Lower leg skin (tissue), 4 donors: ENCODE measurements around the gene ANKH. TPM values are rescaled to one million over a fixed set of nuclear protein-coding genes. Genes with fewer than 3 reads are reported as not detected.

Experiments
- DNase-seq, 2 donors: peaks; one replicate each; pipeline ENCODE4 v3.0.0-alpha.2; 2019; ENCODE audit warnings: low spot score in 2 of 2
- H3K4me3 ChIP-seq: fragments of 200-600 bp; sonication (generic); 2 replicates; pipeline ENCODE4 v1.5.1; 2017; ENCODE audit warnings: mild to moderate bottlenecking, low read depth; ENCODE audit not compliant: poor library complexity, severe bottlenecking
- CTCF ChIP-seq, 3 donors: fragments of 450-650 bp; IDR thresholded peaks; one replicate each; pipeline ENCODE4 v1.5.1; 2016; ENCODE audit warnings: antibody characterized with exemption in 3 of 3, mild to moderate bottlenecking in 3 of 3, moderate library complexity in 2 of 3
- POLR2A ChIP-seq, 2 donors: fragments of 450-650 bp; IDR thresholded peaks; one replicate each; pipeline ENCODE4 v1.6.1; 2016 to 2017; ENCODE audit warnings: antibody characterized with exemption in 2 of 2, mild to moderate bottlenecking in 1 of 2, moderate library complexity in 1 of 2
- WGBS, 2 donors: methylation state at CpG; one replicate each; pipeline ENCODE4 v1.1.5; 2018; 5-methylcytosine and 5-hydroxymethylcytosine counted together
- intact Hi-C: fragments of 100-400 bp; cut with DNase I; formaldehyde crosslinking; loops from one replicate; pipeline ENCODE4 v1.15.0; 2023; ENCODE audit warnings: low total_unique reads
- total RNA-seq, 4 donors: library from RNA; depleted of rRNA; stranded (reverse); fragments of >200 nt; gene quantifications; one replicate each; pipeline ENCODE4 v1.1.0, GENCODE V29; 2016

Gene ANKH
- total RNA-seq, 4 donors from 2014 or later: 44.0 to 84.8 (median 67.9) TPM

- no peak for DNase-seq
- TF ChIP-seq POLR2A (IDR thresholded peaks at IDR 0.05) (no peak), CTCF (IDR thresholded peaks at IDR 0.05) (no peak)
- intact Hi-C loops: no loop called here
- no peak overlapping the region for H3K4me3 ChIP-seq
These were observed 21.8 kb upstream of the ANKH start for GRCh38 chr5:14893381-14893780.

GRCh38 chr5:14890846-14891245 is 19.3 kb upstream of the ANKH start:
- H3K4me3 ChIP-seq: no peak overlapping the region
- intact Hi-C loops: no loop called here
- DNase-seq: no peak
- WGBS, 2 donors: 90 to 93% methylated on average over 5 of the region's 5 CpGs
- TF ChIP-seq CTCF (IDR thresholded peaks at IDR 0.05): no peak
- no peak for TF ChIP-seq POLR2A (IDR thresholded peaks at IDR 0.05)

GRCh38 chr5:14884062-14884612 is 12.6 kb upstream of the ANKH start:
- no peak for DNase-seq
- no peak for TF ChIP-seq CTCF (IDR thresholded peaks at IDR 0.05)
- TF ChIP-seq POLR2A (IDR thresholded peaks at IDR 0.05): no peak
- H3K4me3 ChIP-seq: no peak overlapping the region
- WGBS, 2 donors: 83 to 85% methylated on average over 4 of the region's 4 CpGs
- intact Hi-C loops: no loop called here

GRCh38 chr5:14882658-14883580 is 11.3 kb upstream of the ANKH start:
- DNase-seq: no peak
- intact Hi-C loops: no loop called here
- no peak overlapping the region for H3K4me3 ChIP-seq
- no peak for TF ChIP-seq CTCF (IDR thresholded peaks at IDR 0.05)
- TF ChIP-seq POLR2A (IDR thresholded peaks at IDR 0.05): no peak
- 79 to 81% methylated on average over 10 of the region's 10 CpGs for WGBS, 2 donors

- 77 to 85% methylated on average over 9 of the region's 9 CpGs for WGBS, 2 donors
- intact Hi-C loops: no loop called here
- no peak for DNase-seq
- TF ChIP-seq CTCF (IDR thresholded peaks at IDR 0.05) (no peak), POLR2A (IDR thresholded peaks at IDR 0.05) (no peak)
- H3K4me3 ChIP-seq: no peak overlapping the region
These were observed 10.2 kb upstream of the ANKH start for GRCh38 chr5:14881826-14882225.
